Measurements from ENCODE around the gene MALAT1.

Gene MALAT1

GRCh38 chr11:65530157-65530496, 31.3 kb downstream of the MALAT1 start:
- no peaks in the 10 kb centered on the region for H3K9me3 Mint-ChIP-seq
- peak overlapping the region; percentile 9 for H3K27ac Mint-ChIP-seq
- ATAC-seq (peak; percentile 68), DNase-seq (no peak)
- H3K4me1 Mint-ChIP-seq: peaks cover 19% of the 10 kb centered on the region
- H3K36me3 Mint-ChIP-seq (ENCODE audit: low read depth): peaks cover 30% of the 10 kb centered on the region
- H3K27me3 Mint-ChIP-seq: no peaks in the 10 kb centered on the region
- H3K4me3 Mint-ChIP-seq: no peak overlapping the region

GRCh38 chr11:65532388-65533064, 33.7 kb downstream of the MALAT1 start:
- DNase-seq (no peak), ATAC-seq (no peak)
- Mint-ChIP-seq H3K4me1 (peaks cover 11% of the 10 kb centered on the region), H3K9me3 (no peaks in the 10 kb centered on the region), H3K36me3 (ENCODE audit: low read depth) (peaks cover 30% of the 10 kb centered on the region), H3K4me3 (no peak overlapping the region), H3K27me3 (no peaks in the 10 kb centered on the region), H3K27ac (no peak overlapping the region)

GRCh38 chr11:65535102-65535501, 36.3 kb downstream of the MALAT1 start:
- Mint-ChIP-seq H3K4me3 (no peak overlapping the region), H3K36me3 (ENCODE audit: low read depth) (peaks cover 25% of the 10 kb centered on the region), H3K9me3 (no peaks in the 10 kb centered on the region), H3K4me1 (peaks cover under 1% of the 10 kb centered on the region), H3K27me3 (no peaks in the 10 kb centered on the region), H3K27ac (no peak overlapping the region)
- ATAC-seq: no peak
- no peak for DNase-seq

- Mint-ChIP-seq H3K27me3 (no peaks in the 10 kb centered on the region), H3K4me3 (no peak overlapping the region), H3K36me3 (ENCODE audit: low read depth) (peaks cover 13% of the 10 kb centered on the region), H3K4me1 (peaks cover 12% of the 10 kb centered on the region), H3K27ac (no peak overlapping the region), H3K9me3 (no peaks in the 10 kb centered on the region)
- ATAC-seq (no peak), DNase-seq (no peak)
Observed at GRCh38 chr11:65536412-65537295, 37.8 kb downstream of the MALAT1 start.

- no peaks in the 10 kb centered on the region for H3K9me3 Mint-ChIP-seq
- ATAC-seq: no peak
- DNase-seq: no peak
- peaks cover 16% of the 10 kb centered on the region for H3K4me1 Mint-ChIP-seq
- peaks cover 10% of the 10 kb centered on the region for H3K36me3 Mint-ChIP-seq (ENCODE audit: low read depth)
- H3K27me3 Mint-ChIP-seq: no peaks in the 10 kb centered on the region
- H3K4me3 Mint-ChIP-seq: no peak overlapping the region
- no peak overlapping the region for H3K27ac Mint-ChIP-seq
Observed at GRCh38 chr11:65537296-65537597, 38.4 kb downstream of the MALAT1 start.

- peaks cover 16% of the 10 kb centered on the region for H3K4me1 Mint-ChIP-seq
- H3K27ac Mint-ChIP-seq: no peak overlapping the region
- no peak for ATAC-seq
- no peak for DNase-seq
- no peak overlapping the region for H3K4me3 Mint-ChIP-seq
- no peaks in the 10 kb centered on the region for H3K9me3 Mint-ChIP-seq
- no peaks in the 10 kb centered on the region for H3K27me3 Mint-ChIP-seq
- H3K36me3 Mint-ChIP-seq (ENCODE audit: low read depth): peaks cover 11% of the 10 kb centered on the region
Observed at GRCh38 chr11:65537620-65538231, 38.9 kb downstream of the MALAT1 start.

- Mint-ChIP-seq H3K36me3 (ENCODE audit: low read depth) (peaks cover 10% of the 10 kb centered on the region), H3K27ac (no peak overlapping the region), H3K9me3 (no peaks in the 10 kb centered on the region), H3K27me3 (no peaks in the 10 kb centered on the region), H3K4me3 (no peak overlapping the region), H3K4me1 (peaks cover 16% of the 10 kb centered on the region)
- ATAC-seq: no peak
- DNase-seq: no peak
Observed at GRCh38 chr11:65538232-65538914, 39.5 kb downstream of the MALAT1 start.

GRCh38 chr11:65538915-65539743, 40.3 kb downstream of the MALAT1 start:
- DNase-seq (no peak), ATAC-seq (no peak)
- no peaks in the 10 kb centered on the region for H3K27me3 Mint-ChIP-seq
- H3K4me3 Mint-ChIP-seq: no peak overlapping the region
- H3K9me3 Mint-ChIP-seq: no peaks in the 10 kb centered on the region
- H3K27ac Mint-ChIP-seq: no peak overlapping the region
- peaks cover 10% of the 10 kb centered on the region for H3K36me3 Mint-ChIP-seq (ENCODE audit: low read depth)
- peaks cover 16% of the 10 kb centered on the region for H3K4me1 Mint-ChIP-seq

GRCh38 chr11:65539744-65540289, 41.0 kb downstream of the MALAT1 start:
- Mint-ChIP-seq H3K27me3 (no peaks in the 10 kb centered on the region), H3K4me1 (peaks cover 18% of the 10 kb centered on the region), H3K4me3 (peak overlapping the region; percentile 78), H3K27ac (peak overlapping the region; percentile 74), H3K36me3 (ENCODE audit: low read depth) (peaks cover 5% of the 10 kb centered on the region), H3K9me3 (no peaks in the 10 kb centered on the region)
- ATAC-seq (peak; percentile 74), DNase-seq (no peak)

GRCh38 chr11:65540290-65541092, 41.6 kb downstream of the MALAT1 start:
- H3K27ac Mint-ChIP-seq: peak overlapping the region; percentile 74
- no peaks in the 10 kb centered on the region for H3K27me3 Mint-ChIP-seq
- ATAC-seq: peak; percentile 87
- H3K4me3 Mint-ChIP-seq: peak overlapping the region; percentile 78
- H3K4me1 Mint-ChIP-seq: peaks cover 24% of the 10 kb centered on the region
- peak; percentile 96 for DNase-seq
- H3K9me3 Mint-ChIP-seq: no peaks in the 10 kb centered on the region
- peaks cover 5% of the 10 kb centered on the region for H3K36me3 Mint-ChIP-seq (ENCODE audit: low read depth)

- H3K9me3 Mint-ChIP-seq: no peaks in the 10 kb centered on the region
- H3K27me3 Mint-ChIP-seq: no peaks in the 10 kb centered on the region
- peak overlapping the region; percentile 78 for H3K4me3 Mint-ChIP-seq
- H3K27ac Mint-ChIP-seq: peak overlapping the region; percentile 74
- peaks cover 4% of the 10 kb centered on the region for H3K36me3 Mint-ChIP-seq (ENCODE audit: low read depth)
- no peak for ATAC-seq
- no peak for DNase-seq
- H3K4me1 Mint-ChIP-seq: peaks cover 30% of the 10 kb centered on the region
Observed at GRCh38 chr11:65541093-65541982, 42.5 kb downstream of the MALAT1 start.

- DNase-seq: no peak
- no peak for ATAC-seq
- Mint-ChIP-seq H3K4me3 (no peak overlapping the region), H3K36me3 (ENCODE audit: low read depth) (peaks cover 2% of the 10 kb centered on the region), H3K9me3 (no peaks in the 10 kb centered on the region), H3K27ac (no peak overlapping the region), H3K27me3 (no peaks in the 10 kb centered on the region), H3K4me1 (peaks cover 38% of the 10 kb centered on the region)
Observed at GRCh38 chr11:65542738-65543390, 44.0 kb downstream of the MALAT1 start.

Measured in activated naive CD8-positive, alpha-beta T cell treated with anti-CD3 and anti-CD28 coated beads, Interleukin-2, amount 50 U/mL, for 24 hours (primary cell).